HEK293 (cell line): ENCODE results near the gene IQCE.

Source experiments
- CTCF ChIA-PET: fragments of 350-600 bp; formaldehyde crosslinking; extraction: SDS; loops from one replicate; lab custom pipeline; 2021; ENCODE audit warnings: antibody characterized with exemption; lab: Yijun Ruan, JAX
- POLR2A ChIA-PET: fragments of 300-600 bp; formaldehyde crosslinking; extraction: SDS; loops from one replicate; lab custom pipeline; 2020; ENCODE audit warnings: antibody characterized with exemption, inconsistent platforms; lab: Yijun Ruan, JAX
- H3K27ac ChIP-seq: fragments of 200-500 bp; sonication (Bioruptor generic); 2 replicates; pipeline ENCODE4 v1.5.1; 2014; ENCODE audit warnings: low read depth, low read length, control low read depth, inconsistent platforms; ENCODE audit errors: extremely low read depth
- H3K36me3 ChIP-seq, 2 experiments: fragments of 200-500 bp in 1 of 2; sonication (Bioruptor generic) in 1 of 2; 1 replicate in 1 of 2; 2 replicates in 1 of 2; pipeline ENCODE4 v1.5.1; 2014 to 2017; ENCODE audit warnings: inconsistent platforms in 2 of 2, low read length in 2 of 2; ENCODE audit not compliant: control insufficient read depth in 2 of 2, insufficient read depth in 1 of 2
- H3K4me1 ChIP-seq: fragments of 200-500 bp; sonication (Bioruptor generic); 2 replicates; pipeline ENCODE4 v1.5.1; 2014; ENCODE audit warnings: mild to moderate bottlenecking, low read length, inconsistent platforms; ENCODE audit not compliant: control insufficient read depth, insufficient read depth
- H3K4me3 ChIP-seq: 2 replicates; pipeline ENCODE4 v1.5.1; 2011; ENCODE audit warnings: low read depth, mild to moderate bottlenecking, control low read depth, low read length, moderate library complexity
- H3K9me3 ChIP-seq: fragments of 200-500 bp; sonication (Bioruptor generic); 2 replicates; pipeline ENCODE4 v1.5.1; 2014; ENCODE audit warnings: low read depth, low read length, inconsistent platforms; ENCODE audit not compliant: control insufficient read depth, insufficient read depth
- EGR2 ChIP-seq: fragments of 450-650 bp; formaldehyde crosslinking; IDR thresholded peaks from 2 replicates; pipeline ENCODE4 v1.5.1; 2016; ENCODE audit warnings: low read depth, missing biosample characterization, missing genetic modification characterization
- PATZ1 ChIP-seq: fragments of 450-650 bp; formaldehyde crosslinking; IDR thresholded peaks from 2 replicates; pipeline ENCODE4 v1.5.1; 2016; ENCODE audit warnings: missing biosample characterization, missing genetic modification characterization
- REPIN1 ChIP-seq: fragments of 450-650 bp; formaldehyde crosslinking; IDR thresholded peaks from 2 replicates; pipeline ENCODE4 v1.5.1; 2017; ENCODE audit warnings: missing biosample characterization, missing genetic modification characterization, low read depth
- SCRT1 ChIP-seq: fragments of 450-650 bp; formaldehyde crosslinking; IDR thresholded peaks from 2 replicates; pipeline ENCODE4 v1.5.1; 2016; ENCODE audit warnings: missing biosample characterization, missing genetic modification characterization, borderline replicate concordance
- SCRT2 ChIP-seq: fragments of 450-650 bp; formaldehyde crosslinking; IDR thresholded peaks from 2 replicates; pipeline ENCODE4 v1.5.1; 2016; ENCODE audit warnings: missing biosample characterization, missing genetic modification characterization
- SP7 ChIP-seq: fragments of 450-650 bp; formaldehyde crosslinking; IDR thresholded peaks from 2 replicates; pipeline ENCODE4 v1.5.1; 2016; ENCODE audit warnings: missing biosample characterization, missing genetic modification characterization
- ZBTB11 ChIP-seq: fragments of 450-650 bp; formaldehyde crosslinking; conservative IDR thresholded peaks from 2 replicates; pipeline ENCODE4 v1.5.1; 2016; ENCODE audit warnings: low read depth, missing biosample characterization, missing genetic modification characterization
- ZFHX2 ChIP-seq: fragments of 450-650 bp; formaldehyde crosslinking; conservative IDR thresholded peaks from 2 replicates; pipeline ENCODE4 v1.5.1; 2016; ENCODE audit warnings: missing biosample characterization, missing genetic modification characterization
- ZNF16 ChIP-seq: fragments of 450-650 bp; formaldehyde crosslinking; IDR thresholded peaks from 2 replicates; pipeline ENCODE4 v1.5.1; 2016; ENCODE audit warnings: low read depth, missing biosample characterization, missing genetic modification characterization
- ZNF214 ChIP-seq: fragments of 450-650 bp; formaldehyde crosslinking; IDR thresholded peaks from 2 replicates; pipeline ENCODE4 v1.5.1; 2017; ENCODE audit warnings: missing biosample characterization, mild to moderate bottlenecking, missing genetic modification characterization, borderline replicate concordance
- ZNF488 ChIP-seq: fragments of 450-650 bp; formaldehyde crosslinking; IDR thresholded peaks from 2 replicates; pipeline ENCODE4 v1.5.1; 2016; ENCODE audit warnings: missing biosample characterization, missing genetic modification characterization
- ZNF501 ChIP-seq: fragments of 450-650 bp; formaldehyde crosslinking; IDR thresholded peaks from 2 replicates; pipeline ENCODE4 v1.5.1; 2016; ENCODE audit warnings: missing biosample characterization, missing genetic modification characterization
- ZNF513 ChIP-seq: fragments of 450-650 bp; IDR thresholded peaks from 2 replicates; pipeline ENCODE4 v1.5.1; 2018; ENCODE audit warnings: missing biosample characterization, missing genetic modification characterization
- ZNF585B ChIP-seq: fragments of 450-650 bp; formaldehyde crosslinking; IDR thresholded peaks from 2 replicates; pipeline ENCODE4 v1.5.1; 2016; ENCODE audit warnings: missing biosample characterization, missing genetic modification characterization
- ZNF626 ChIP-seq: fragments of 450-650 bp; sonication (Bioruptor Pico); formaldehyde crosslinking; IDR thresholded peaks from 2 replicates; pipeline ENCODE4 v1.5.1; 2018; ENCODE audit warnings: missing biosample characterization, missing genetic modification characterization, inconsistent platforms
- ZNF791 ChIP-seq: fragments of 450-650 bp; formaldehyde crosslinking; IDR thresholded peaks from 2 replicates; pipeline ENCODE4 v1.5.1; 2016; ENCODE audit warnings: missing biosample characterization, missing genetic modification characterization
- ZNF830 ChIP-seq: fragments of 450-650 bp; IDR thresholded peaks from 2 replicates; pipeline ENCODE4 v1.5.0; 2018; ENCODE audit warnings: missing biosample characterization, missing genetic modification characterization, low read depth, mild to moderate bottlenecking, moderate library complexity
- TF ChIP-seq, protein P1 (sequence below): fragments of 450-650 bp; formaldehyde crosslinking; IDR thresholded peaks from 2 replicates; pipeline ENCODE4 v1.5.1; 2016; ENCODE audit warnings: missing biosample characterization, missing genetic modification characterization

Gene IQCE

DNA sequence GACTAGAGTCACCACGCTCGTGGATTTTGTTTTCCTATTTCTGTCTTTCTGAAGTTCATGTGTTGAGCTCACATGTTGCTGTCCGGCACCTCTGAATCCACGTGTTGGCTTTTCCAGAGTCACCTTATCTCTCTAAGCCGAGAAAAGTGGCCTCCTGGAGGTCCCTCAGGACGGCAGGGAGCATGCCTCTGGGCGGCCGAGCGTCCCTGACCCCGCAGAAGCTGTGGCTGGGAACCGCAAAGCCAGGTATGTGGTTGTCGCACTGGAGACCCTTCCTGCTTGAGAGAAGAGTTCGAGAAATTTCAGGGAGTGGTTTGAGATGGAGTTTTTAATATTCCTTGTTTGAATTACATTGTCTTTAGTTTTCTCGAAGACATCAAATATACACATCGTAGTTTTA, 12.6 kb downstream of the IQCE start:
- H3K36me3 ChIP-seq = peaks cover 2 to 28% of the 10 kb centered on the region in 2 experiments; a peak in 2 of 3 replicates
- CTCF ChIA-PET = no interaction called here
- POLR2A ChIA-PET = no interaction called here

GRCh38 chr7:2572101-2572842, 13.5 kb downstream of the IQCE start:
- TF ChIP-seq ZFHX2 = 0 out of 2 replicates have a peak, but pooled peaks have one; percentile 34
- no peak for TF ChIP-seq ZNF585B (tag by site-specific recombination)
- TF ChIP-seq EGR2 (tag by site-specific recombination) = peak; percentile 30; the same call in 1 of the 2 replicates
- ChIA-PET CTCF (interaction anchor here (0.8 to 1.2 kb wide), 2 partner anchors 98 to 137 kb away, joined by 3 read pairs; no protein-coding TSS in a partner anchor), POLR2A (interaction anchor here (0.6 kb wide), 1 partner anchor 1446 kb away, joined by 6 read pairs; no protein-coding TSS in a partner anchor)
- no peaks in the 10 kb centered on the region for H3K4me1 ChIP-seq
- no peak overlapping the region for H3K27ac ChIP-seq
- H3K4me3 ChIP-seq = no peak overlapping the region
- peaks cover 3 to 28% of the 10 kb centered on the region in 2 experiments; a peak in 2 of 3 replicates for H3K36me3 ChIP-seq
- H3K9me3 ChIP-seq = no peaks in the 10 kb centered on the region

More for the DNA sequence above, 12.6 kb downstream of the IQCE start:
- no peak overlapping the region for H3K4me3 ChIP-seq
- no peak overlapping the region for H3K27ac ChIP-seq
- no peaks in the 10 kb centered on the region for H3K9me3 ChIP-seq
- TF ChIP-seq SCRT2 (0 out of 2 replicates have a peak, but pooled peaks have one; percentile 29), ZNF214 (tag by site-specific recombination) (no peak), ZBTB11 (tag by site-specific recombination) (no peak), ZNF626 (tag by site-specific recombination) (no peak)
- H3K4me1 ChIP-seq = no peaks in the 10 kb centered on the region

- H3K27ac ChIP-seq = no peak overlapping the region
- H3K4me3 ChIP-seq = no peak overlapping the region
- peaks cover 3 to 35% of the 10 kb centered on the region in 2 experiments; a peak in 2 of 3 replicates for H3K36me3 ChIP-seq
- CTCF ChIA-PET = no interaction called here
- no peaks in the 10 kb centered on the region for H3K4me1 ChIP-seq
- POLR2A ChIA-PET = interaction anchor here (0.6 kb wide), 1 partner anchor 13 kb away, joined by 5 read pairs; no protein-coding TSS in a partner anchor
- H3K9me3 ChIP-seq = no peaks in the 10 kb centered on the region
- TF ChIP-seq, protein P1, sequence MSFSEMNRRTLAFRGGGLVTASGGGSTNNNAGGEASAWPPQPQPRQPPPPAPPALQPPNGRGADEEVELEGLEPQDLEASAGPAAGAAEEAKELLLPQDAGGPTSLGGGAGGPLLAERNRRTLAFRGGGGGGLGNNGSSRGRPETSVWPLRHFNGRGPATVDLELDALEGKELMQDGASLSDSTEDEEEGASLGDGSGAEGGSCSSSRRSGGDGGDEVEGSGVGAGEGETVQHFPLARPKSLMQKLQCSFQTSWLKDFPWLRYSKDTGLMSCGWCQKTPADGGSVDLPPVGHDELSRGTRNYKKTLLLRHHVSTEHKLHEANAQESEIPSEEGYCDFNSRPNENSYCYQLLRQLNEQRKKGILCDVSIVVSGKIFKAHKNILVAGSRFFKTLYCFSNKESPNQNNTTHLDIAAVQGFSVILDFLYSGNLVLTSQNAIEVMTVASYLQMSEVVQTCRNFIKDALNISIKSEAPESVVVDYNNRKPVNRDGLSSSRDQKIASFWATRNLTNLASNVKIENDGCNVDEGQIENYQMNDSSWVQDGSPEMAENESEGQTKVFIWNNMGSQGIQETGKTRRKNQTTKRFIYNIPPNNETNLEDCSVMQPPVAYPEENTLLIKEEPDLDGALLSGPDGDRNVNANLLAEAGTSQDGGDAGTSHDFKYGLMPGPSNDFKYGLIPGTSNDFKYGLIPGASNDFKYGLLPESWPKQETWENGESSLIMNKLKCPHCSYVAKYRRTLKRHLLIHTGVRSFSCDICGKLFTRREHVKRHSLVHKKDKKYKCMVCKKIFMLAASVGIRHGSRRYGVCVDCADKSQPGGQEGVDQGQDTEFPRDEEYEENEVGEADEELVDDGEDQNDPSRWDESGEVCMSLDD (tag by site-specific recombination) = no peak
- TF ChIP-seq ZNF830 (tag by site-specific recombination) (no peak), ZNF16 (tag by site-specific recombination) (no peak), ZNF513 (tag by site-specific recombination) (no peak), REPIN1 (tag by site-specific recombination) (no peak), PATZ1 (tag by site-specific recombination) (no peak), ZNF791 (tag by site-specific recombination) (no peak), SP7 (tag by site-specific recombination) (no peak), SCRT1 (tag by site-specific recombination) (no peak), ZNF501 (tag by site-specific recombination) (no peak), ZNF488 (tag by site-specific recombination) (no peak)
Observed at GRCh38 chr7:2573761-2574160, 15.0 kb downstream of the IQCE start.
